ENCODE measurements around the gene ARGLU1. TPM values are rescaled to one million over a fixed set of nuclear protein-coding genes. Genes with fewer than 3 reads are reported as not detected.
"Not testable (repeated sequence)": the region's sequence is repeated elsewhere in the genome, so short reads cannot be mapped to it uniquely, and the experiment has no call there.

Gene ARGLU1
- total RNA-seq: 100 to 1,000 TPM in 7 of 8 experiments, 10 to 100 TPM in 1; 83.9 to 145 (median 117) TPM

GRCh38 chr13:106567474-106568298 lies at the start of gene ARGLU1:
Gene ARGLU1 (minus strand): TSS chr13:106568137. CDS start chr13:106567919, 218 bp downstream.
- peak; percentile 56 to 89 (median 82) for ATAC-seq (replicated peaks in 6 of 8)
- Histone ChIP-seq H3K4me3 (peak within 1 kb of the TSS; percentile 66 to 93 (median 77)), H3K4me1 (replicated peaks in 1 of 2) (peaks cover 15 to 26% of the 10 kb centered on the region in 2 donors), H3K27ac (peak within 1 kb of the TSS; percentile 95 to 96)
- in situ Hi-C loops (cut with MboI; ENCODE audit: low pct_unique_long_range_greater_than_20kb in 2 of 9, low sequenced_read_pairs in 9 of 9, unreplicated experiment in 9 of 9): no loop called here
- WGBS, 10 experiments: 0 to 1% (median 1%) methylated on average over 4 to 46 of the region's 108 CpGs; no CpG with 5 or more reads in 7 of the 10 experiments

- Histone ChIP-seq H3K4me1 (replicated peaks in 1 of 2) (no peaks in the 10 kb centered on the region), H3K4me3 (no peak overlapping the region), H3K27ac (no peak overlapping the region)
- WGBS, 10 experiments: 14 to 76% (median 53%) methylated on average over 1 to 3 of the region's 3 CpGs; no CpG with 5 or more reads in 3 of the 10 experiments
- peak in 6 of 8 experiments; percentile 15 to 86 (median 84) for ATAC-seq (replicated peaks in 6 of 8)
- in situ Hi-C loops (cut with MboI; ENCODE audit: low pct_unique_long_range_greater_than_20kb in 2 of 9, low sequenced_read_pairs in 9 of 9, unreplicated experiment in 9 of 9): no loop called here
Observed at GRCh38 chr13:106617561-106617960, 49.6 kb upstream of the ARGLU1 start.

DNA sequence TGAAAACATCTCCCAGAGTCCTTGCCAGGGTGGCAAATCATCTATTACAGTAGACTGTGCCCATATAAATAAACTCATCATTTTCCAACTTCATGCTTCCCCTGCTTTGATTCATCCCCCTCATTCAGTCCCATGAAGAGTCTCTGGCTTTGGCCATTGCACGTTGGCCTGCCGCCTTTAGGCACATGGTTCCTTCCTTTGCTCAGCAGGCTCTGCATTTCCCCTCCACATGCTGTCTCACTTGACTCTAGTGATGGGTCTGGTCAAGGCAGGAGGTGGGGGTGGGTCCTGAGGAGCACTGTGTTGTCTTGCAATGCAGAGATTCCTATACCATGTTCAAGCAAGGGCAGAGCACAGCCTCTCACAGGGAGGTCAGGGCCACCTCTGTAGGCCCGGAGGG lies 48.8 kb upstream of the ARGLU1 start:
- 90 to 100% (median 100%) methylated on average over 1 to 2 of the region's 3 CpGs; no CpG with 5 or more reads in 4 of the 10 experiments for WGBS, 10 experiments
- Histone ChIP-seq H3K4me3 (no peak overlapping the region), H3K4me1 (replicated peaks in 1 of 2) (no peaks in the 10 kb centered on the region), H3K27ac (no peak overlapping the region)
- ATAC-seq (replicated peaks in 6 of 8): peak in 4 of 8 experiments; percentile 13 to 54 (median 47)
- in situ Hi-C loops (cut with MboI; ENCODE audit: low pct_unique_long_range_greater_than_20kb in 2 of 9, low sequenced_read_pairs in 9 of 9, unreplicated experiment in 9 of 9): no loop called here

- in situ Hi-C loops (cut with MboI; ENCODE audit: low pct_unique_long_range_greater_than_20kb in 2 of 9, low sequenced_read_pairs in 9 of 9, unreplicated experiment in 9 of 9): no loop called here
- no peak overlapping the region for H3K4me3 ChIP-seq
- peak in 3 of 8 experiments; percentile 33 to 66 (median 63) for ATAC-seq (replicated peaks in 6 of 8)
- no peaks in the 10 kb centered on the region for H3K4me1 ChIP-seq (replicated peaks in 1 of 2)
- WGBS, 10 experiments: 0 to 100% (median 77%) methylated on average over 1 to 4 of the region's 4 CpGs; no CpG with 5 or more reads in 1 of the 10 experiments
- H3K27ac ChIP-seq: no peak overlapping the region
Observed at GRCh38 chr13:106614874-106615273, 46.9 kb upstream of the ARGLU1 start.

DNA sequence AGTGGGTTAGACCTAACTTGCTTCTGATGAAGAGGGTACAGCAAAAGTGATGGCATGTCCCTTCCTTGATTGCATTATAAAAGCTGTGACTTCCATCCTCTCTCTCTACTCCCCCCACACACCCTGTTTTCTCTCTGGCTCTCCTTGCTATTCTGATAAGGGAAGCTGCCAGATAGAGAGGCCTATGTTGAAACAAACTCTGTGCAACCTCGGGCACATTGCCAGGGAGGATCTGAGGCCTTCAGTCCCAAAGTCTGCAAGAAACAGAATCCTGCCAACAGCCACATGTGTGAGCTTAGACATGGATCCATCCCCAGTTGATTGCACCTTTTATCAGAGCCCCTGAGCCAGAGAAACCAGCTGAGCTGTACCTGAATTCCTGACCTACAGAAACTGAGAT lies 44.8 kb upstream of the ARGLU1 start:
- ATAC-seq (replicated peaks in 6 of 8): no peak
- Histone ChIP-seq H3K4me1 (replicated peaks in 1 of 2) (no peaks in the 10 kb centered on the region), H3K27ac (no peak overlapping the region), H3K4me3 (no peak overlapping the region)
- 0 to 57% methylated on average over 1 of the region's 1 CpG; no CpG with 5 or more reads in 8 of the 10 experiments for WGBS, 10 experiments
- in situ Hi-C loops (cut with MboI; ENCODE audit: low pct_unique_long_range_greater_than_20kb in 2 of 9, low sequenced_read_pairs in 9 of 9, unreplicated experiment in 9 of 9): no loop called here

GRCh38 chr13:106610486-106610885 lies 42.5 kb upstream of the ARGLU1 start:
- in situ Hi-C loops (cut with MboI; ENCODE audit: low pct_unique_long_range_greater_than_20kb in 2 of 9, low sequenced_read_pairs in 9 of 9, unreplicated experiment in 9 of 9): no loop called here
- 0 to 100% (median 80%) methylated on average over 1 of the region's 1 CpG; no CpG with 5 or more reads in 6 of the 10 experiments for WGBS, 10 experiments

GRCh38 chr13:106609116-106609515 lies 41.2 kb upstream of the ARGLU1 start:
- Histone ChIP-seq H3K4me1 (replicated peaks in 1 of 2) (no peaks in the 10 kb centered on the region), H3K4me3 (no peak overlapping the region), H3K27ac (no peak overlapping the region)
- peak in 1 of 8 experiments; percentile 25 for ATAC-seq (replicated peaks in 6 of 8)
- in situ Hi-C loops (cut with MboI; ENCODE audit: low pct_unique_long_range_greater_than_20kb in 2 of 9, low sequenced_read_pairs in 9 of 9, unreplicated experiment in 9 of 9): no loop called here
- WGBS, 10 experiments: 18 to 100% (median 60%) methylated on average over 1 to 5 of the region's 5 CpGs; no CpG with 5 or more reads in 2 of the 10 experiments

More at GRCh38 chr13:106610486-106610885, 42.5 kb upstream of the ARGLU1 start:
- no peaks in the 10 kb centered on the region for H3K4me1 ChIP-seq (replicated peaks in 1 of 2)
- no peak overlapping the region for H3K4me3 ChIP-seq
- ATAC-seq (replicated peaks in 6 of 8): peak in 2 of 8 experiments; percentile 81 to 84
- no peak overlapping the region for H3K27ac ChIP-seq

- in situ Hi-C loops (cut with MboI; ENCODE audit: low pct_unique_long_range_greater_than_20kb in 2 of 9, low sequenced_read_pairs in 9 of 9, unreplicated experiment in 9 of 9): no loop called here
- no peak overlapping the region for H3K27ac ChIP-seq
- WGBS, 10 experiments: 25 to 72% (median 48%) methylated on average over 3 to 7 of the region's 7 CpGs
- no peak for ATAC-seq (replicated peaks in 6 of 8)
- no peaks in the 10 kb centered on the region for H3K4me1 ChIP-seq (replicated peaks in 1 of 2)
- no peak overlapping the region for H3K4me3 ChIP-seq
Observed at GRCh38 chr13:106603546-106603945, 35.6 kb upstream of the ARGLU1 start.

DNA sequence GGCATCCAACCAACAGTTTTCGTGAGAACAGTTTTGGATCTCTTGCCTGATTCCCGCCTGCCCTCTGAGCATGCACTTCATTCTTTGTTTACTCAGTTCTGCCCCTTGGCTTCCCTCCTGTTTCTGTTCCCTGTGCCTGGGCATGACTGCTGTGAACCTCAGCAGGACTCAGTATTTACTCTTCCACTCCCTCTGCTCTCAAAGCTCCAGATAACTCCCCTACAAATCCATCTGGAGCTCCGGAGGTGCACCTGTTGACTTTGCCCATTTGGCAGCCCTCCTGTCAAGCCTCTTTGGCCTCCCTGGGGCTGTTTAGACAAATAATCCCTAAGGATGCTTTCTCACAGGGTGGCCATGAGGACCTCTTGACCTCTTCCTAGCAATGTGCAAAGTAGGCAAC lies 34.2 kb upstream of the ARGLU1 start:
- ATAC-seq (replicated peaks in 6 of 8): no peak
- in situ Hi-C loops (cut with MboI; ENCODE audit: low pct_unique_long_range_greater_than_20kb in 2 of 9, low sequenced_read_pairs in 9 of 9, unreplicated experiment in 9 of 9): no loop called here
- Histone ChIP-seq H3K4me3 (no peak overlapping the region), H3K27ac (no peak overlapping the region), H3K4me1 (replicated peaks in 1 of 2) (no peaks in the 10 kb centered on the region)
- WGBS, 10 experiments: 19 to 100% (median 94%) methylated on average over 1 to 3 of the region's 3 CpGs; no CpG with 5 or more reads in 2 of the 10 experiments

DNA sequence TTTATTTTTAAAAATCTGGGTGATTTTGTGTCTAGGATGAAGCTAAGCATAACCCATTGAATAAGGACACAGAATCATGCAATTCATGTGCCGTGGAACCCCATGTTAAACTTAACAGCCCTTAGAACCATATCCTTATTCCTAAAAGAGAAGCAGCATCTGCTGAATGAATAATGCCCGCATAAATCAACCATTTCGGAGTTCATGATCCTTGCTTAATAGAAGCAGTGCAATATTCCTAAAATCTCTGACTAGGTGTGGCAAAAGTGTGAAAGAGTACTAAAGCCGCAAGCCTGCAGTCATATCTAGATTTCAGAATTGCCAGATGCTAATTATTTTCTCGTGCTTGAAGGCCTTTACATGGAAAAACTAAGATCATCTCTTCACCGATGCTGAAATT lies 33.6 kb upstream of the ARGLU1 start:
- Histone ChIP-seq H3K27ac (no peak overlapping the region), H3K4me3 (no peak overlapping the region), H3K4me1 (replicated peaks in 1 of 2) (no peaks in the 10 kb centered on the region)
- 12 to 100% (median 72%) methylated on average over 1 to 6 of the region's 6 CpGs for WGBS, 10 experiments
- ATAC-seq (replicated peaks in 6 of 8): peak in 3 of 8 experiments; percentile 47 to 62 (median 53)
- in situ Hi-C loops (cut with MboI; ENCODE audit: low pct_unique_long_range_greater_than_20kb in 2 of 9, low sequenced_read_pairs in 9 of 9, unreplicated experiment in 9 of 9): no loop called here

- ATAC-seq (replicated peaks in 6 of 8); in situ Hi-C loops (cut with MboI; ENCODE audit: low pct_unique_long_range_greater_than_20kb in 2 of 9, low sequenced_read_pairs in 9 of 9, unreplicated experiment in 9 of 9): not testable (repeated sequence)
- 60 to 100% (median 100%) methylated on average over 1 to 2 of the region's 2 CpGs; no CpG with 5 or more reads in 3 of the 10 experiments for WGBS, 10 experiments
Observed at GRCh38 chr13:106600798-106601135, 32.8 kb upstream of the ARGLU1 start.

GRCh38 chr13:106599875-106600797 lies 32.2 kb upstream of the ARGLU1 start:
- H3K4me3 ChIP-seq: no peak overlapping the region
- WGBS, 10 experiments: 0 to 100% (median 62%) methylated on average over 1 to 6 of the region's 6 CpGs
- no peak overlapping the region for H3K27ac ChIP-seq
- H3K4me1 ChIP-seq (replicated peaks in 1 of 2): no peaks in the 10 kb centered on the region
- in situ Hi-C loops (cut with MboI; ENCODE audit: low pct_unique_long_range_greater_than_20kb in 2 of 9, low sequenced_read_pairs in 9 of 9, unreplicated experiment in 9 of 9): no loop called here
- ATAC-seq (replicated peaks in 6 of 8): peak in 1 of 8 experiments; percentile 6

More at GRCh38 chr13:106600798-106601135, 32.8 kb upstream of the ARGLU1 start:
- not testable (repeated sequence) for H3K4me1 ChIP-seq (replicated peaks in 1 of 2); H3K27ac ChIP-seq; H3K4me3 ChIP-seq
